ENCODE measurements around the gene CWC27. TPM values are rescaled to one million over a fixed set of nuclear protein-coding genes. Genes with fewer than 3 reads are reported as not detected.

Gene CWC27
- total RNA-seq, 1 experiment from 2014 or later, result 32.9 TPM

- POLR2A ChIA-PET, result no interaction called here
- H3K9me3 ChIP-seq, result no peaks in the 10 kb centered on the region
- Mint-ChIP-seq H3K4me3 (ENCODE audit: unreplicated experiment) (no peak overlapping the region), H3K9me3 (ENCODE audit: unreplicated experiment) (no peaks in the 10 kb centered on the region), H3K27ac (ENCODE audit: unreplicated experiment) (no peak overlapping the region), H3K4me1 (ENCODE audit: low read depth, unreplicated experiment) (no peaks in the 10 kb centered on the region), H3K27me3 (ENCODE audit: insufficient read depth, unreplicated experiment) (no peaks in the 10 kb centered on the region), H3K36me3 (ENCODE audit: insufficient read depth, unreplicated experiment) (no peaks in the 10 kb centered on the region)
- no peak for DNase-seq
- no peaks in the 10 kb centered on the region; the same call in 1 of the 2 replicates for H3K36me3 ChIP-seq (ENCODE audit: control insufficient read depth, insufficient read depth, low read length)
- H3K27me3 ChIP-seq (replicated peaks; ENCODE audit: control insufficient read depth, insufficient read depth, low read length), result no peaks in the 10 kb centered on the region
- CTCF ChIA-PET, result no interaction called here
- no TSS peak for BruUV-seq (replicated peaks)
- TF ChIP-seq, protein P1, sequence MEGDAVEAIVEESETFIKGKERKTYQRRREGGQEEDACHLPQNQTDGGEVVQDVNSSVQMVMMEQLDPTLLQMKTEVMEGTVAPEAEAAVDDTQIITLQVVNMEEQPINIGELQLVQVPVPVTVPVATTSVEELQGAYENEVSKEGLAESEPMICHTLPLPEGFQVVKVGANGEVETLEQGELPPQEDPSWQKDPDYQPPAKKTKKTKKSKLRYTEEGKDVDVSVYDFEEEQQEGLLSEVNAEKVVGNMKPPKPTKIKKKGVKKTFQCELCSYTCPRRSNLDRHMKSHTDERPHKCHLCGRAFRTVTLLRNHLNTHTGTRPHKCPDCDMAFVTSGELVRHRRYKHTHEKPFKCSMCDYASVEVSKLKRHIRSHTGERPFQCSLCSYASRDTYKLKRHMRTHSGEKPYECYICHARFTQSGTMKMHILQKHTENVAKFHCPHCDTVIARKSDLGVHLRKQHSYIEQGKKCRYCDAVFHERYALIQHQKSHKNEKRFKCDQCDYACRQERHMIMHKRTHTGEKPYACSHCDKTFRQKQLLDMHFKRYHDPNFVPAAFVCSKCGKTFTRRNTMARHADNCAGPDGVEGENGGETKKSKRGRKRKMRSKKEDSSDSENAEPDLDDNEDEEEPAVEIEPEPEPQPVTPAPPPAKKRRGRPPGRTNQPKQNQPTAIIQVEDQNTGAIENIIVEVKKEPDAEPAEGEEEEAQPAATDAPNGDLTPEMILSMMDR (IDR thresholded peaks at IDR 0.05; ENCODE audit: insufficient read depth in 1 of 2, low read depth in 1 of 2, low read length in 1 of 2, severe bottlenecking in 1 of 2, unreplicated experiment in 1 of 2), result no peak
- no peak overlapping the region for H3K4me3 ChIP-seq (ENCODE audit: low read depth, low read length)
- intact Hi-C loops (cut with micrococcal nuclease; ENCODE audit: unreplicated experiment), result no loop called here
- no peaks in the 10 kb centered on the region for H3K4me1 ChIP-seq
Measured at GRCh38 chr5:65018763-65019162, 250.0 kb downstream of the CWC27 start.

GRCh38 chr5:65020492-65020891, 251.8 kb downstream of the CWC27 start:
- no peaks in the 10 kb centered on the region for H3K9me3 Mint-ChIP-seq (ENCODE audit: unreplicated experiment)
- H3K4me3 Mint-ChIP-seq (ENCODE audit: unreplicated experiment), result no peak overlapping the region
- ChIA-PET CTCF (no interaction called here), POLR2A (no interaction called here)
- Histone ChIP-seq H3K27me3 (replicated peaks; ENCODE audit: control insufficient read depth, insufficient read depth, low read length) (no peaks in the 10 kb centered on the region), H3K4me1 (no peaks in the 10 kb centered on the region), H3K4me3 (ENCODE audit: low read depth, low read length) (no peak overlapping the region), H3K9me3 (no peaks in the 10 kb centered on the region), H3K36me3 (ENCODE audit: control insufficient read depth, insufficient read depth, low read length) (no peaks in the 10 kb centered on the region; the same call in 1 of the 2 replicates)
- BruUV-seq (replicated peaks), result no TSS peak
- H3K4me1 Mint-ChIP-seq (ENCODE audit: low read depth, unreplicated experiment), result no peaks in the 10 kb centered on the region
- H3K27ac Mint-ChIP-seq (ENCODE audit: unreplicated experiment), result no peak overlapping the region
- TF ChIP-seq, protein P1 (IDR thresholded peaks at IDR 0.05; ENCODE audit: insufficient read depth in 1 of 2, low read depth in 1 of 2, low read length in 1 of 2, severe bottlenecking in 1 of 2, unreplicated experiment in 1 of 2), result no peak
- H3K27me3 Mint-ChIP-seq (ENCODE audit: insufficient read depth, unreplicated experiment), result no peaks in the 10 kb centered on the region
- intact Hi-C loops (cut with micrococcal nuclease; ENCODE audit: unreplicated experiment), result no loop called here
- no peaks in the 10 kb centered on the region for H3K36me3 Mint-ChIP-seq (ENCODE audit: insufficient read depth, unreplicated experiment)
- DNase-seq, result no peak

GRCh38 chr5:65021527-65022226, 252.9 kb downstream of the CWC27 start:
- DNase-seq, result no peak
- Histone ChIP-seq H3K4me1 (no peaks in the 10 kb centered on the region), H3K4me3 (ENCODE audit: low read depth, low read length) (no peak overlapping the region), H3K27me3 (replicated peaks; ENCODE audit: control insufficient read depth, insufficient read depth, low read length) (no peaks in the 10 kb centered on the region), H3K9me3 (no peaks in the 10 kb centered on the region), H3K36me3 (ENCODE audit: control insufficient read depth, insufficient read depth, low read length) (no peaks in the 10 kb centered on the region; the same call in 1 of the 2 replicates)
- Mint-ChIP-seq H3K36me3 (ENCODE audit: insufficient read depth, unreplicated experiment) (no peaks in the 10 kb centered on the region), H3K27me3 (ENCODE audit: insufficient read depth, unreplicated experiment) (no peaks in the 10 kb centered on the region), H3K9me3 (ENCODE audit: unreplicated experiment) (no peaks in the 10 kb centered on the region), H3K4me3 (ENCODE audit: unreplicated experiment) (no peak overlapping the region), H3K27ac (ENCODE audit: unreplicated experiment) (no peak overlapping the region), H3K4me1 (ENCODE audit: low read depth, unreplicated experiment) (no peaks in the 10 kb centered on the region)
- intact Hi-C loops (cut with micrococcal nuclease; ENCODE audit: unreplicated experiment), result no loop called here
- no TSS peak for BruUV-seq (replicated peaks)
- CTCF ChIA-PET, result no interaction called here
- POLR2A ChIA-PET, result no interaction called here
- TF ChIP-seq, protein P1 (IDR thresholded peaks at IDR 0.05; ENCODE audit: insufficient read depth in 1 of 2, low read depth in 1 of 2, low read length in 1 of 2, severe bottlenecking in 1 of 2, unreplicated experiment in 1 of 2), result no peak
